ENCODE data around the gene AEBP1. TPM values are rescaled to one million over a fixed set of nuclear protein-coding genes. Genes with fewer than 3 reads are reported as not detected.

AEBP1 gene
- total RNA-seq, 1 experiment from 2014 or later: 49.3 TPM

DNA sequence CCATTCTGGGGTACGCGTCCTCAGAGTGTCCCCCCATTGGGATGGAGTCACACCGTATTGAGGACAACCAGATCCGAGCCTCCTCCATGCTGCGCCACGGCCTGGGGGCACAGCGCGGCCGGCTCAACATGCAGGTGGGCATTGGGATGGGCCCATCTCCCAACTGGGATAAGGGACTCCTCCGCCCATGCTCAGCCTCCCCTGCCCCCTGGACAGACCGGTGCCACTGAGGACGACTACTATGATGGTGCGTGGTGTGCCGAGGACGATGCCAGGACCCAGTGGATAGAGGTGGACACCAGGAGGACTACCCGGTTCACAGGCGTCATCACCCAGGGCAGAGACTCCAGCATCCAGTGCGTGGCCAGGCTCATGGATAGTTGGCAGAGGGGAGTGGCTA lies 5.8 kb downstream of the AEBP1 start:
- H3K4me1 ChIP-seq (ENCODE audit: insufficient read depth, low read length): no peaks in the 10 kb centered on the region; the same call in 1 of the 2 replicates
- H2BK20ac ChIP-seq (ENCODE audit: low read depth, low read length, poor library complexity, severe bottlenecking): no peak overlapping the region
- TF ChIP-seq, protein P1, sequence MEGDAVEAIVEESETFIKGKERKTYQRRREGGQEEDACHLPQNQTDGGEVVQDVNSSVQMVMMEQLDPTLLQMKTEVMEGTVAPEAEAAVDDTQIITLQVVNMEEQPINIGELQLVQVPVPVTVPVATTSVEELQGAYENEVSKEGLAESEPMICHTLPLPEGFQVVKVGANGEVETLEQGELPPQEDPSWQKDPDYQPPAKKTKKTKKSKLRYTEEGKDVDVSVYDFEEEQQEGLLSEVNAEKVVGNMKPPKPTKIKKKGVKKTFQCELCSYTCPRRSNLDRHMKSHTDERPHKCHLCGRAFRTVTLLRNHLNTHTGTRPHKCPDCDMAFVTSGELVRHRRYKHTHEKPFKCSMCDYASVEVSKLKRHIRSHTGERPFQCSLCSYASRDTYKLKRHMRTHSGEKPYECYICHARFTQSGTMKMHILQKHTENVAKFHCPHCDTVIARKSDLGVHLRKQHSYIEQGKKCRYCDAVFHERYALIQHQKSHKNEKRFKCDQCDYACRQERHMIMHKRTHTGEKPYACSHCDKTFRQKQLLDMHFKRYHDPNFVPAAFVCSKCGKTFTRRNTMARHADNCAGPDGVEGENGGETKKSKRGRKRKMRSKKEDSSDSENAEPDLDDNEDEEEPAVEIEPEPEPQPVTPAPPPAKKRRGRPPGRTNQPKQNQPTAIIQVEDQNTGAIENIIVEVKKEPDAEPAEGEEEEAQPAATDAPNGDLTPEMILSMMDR (conservative IDR thresholded peaks at IDR 0.05): no peak
- no peak overlapping the region for H3K18ac ChIP-seq (ENCODE audit: insufficient read length, low read depth, low read length)
- H3K79me2 ChIP-seq (ENCODE audit: insufficient read depth, low read length): no peaks in the 10 kb centered on the region
- no peak overlapping the region for H4K91ac ChIP-seq (ENCODE audit: insufficient read length, low read depth, low read length)
- H2BK15ac ChIP-seq (ENCODE audit: low read depth, low read length): no peak overlapping the region
- no peak overlapping the region for H3K9ac ChIP-seq (ENCODE audit: extremely low read depth, insufficient read length, low read length)
- no peak overlapping the region for H3K4ac ChIP-seq (ENCODE audit: low read depth, low read length)
- H3K9me3 Mint-ChIP-seq: no peaks in the 10 kb centered on the region
- H3K4me1 Mint-ChIP-seq: peaks cover 9 to 13% of the 10 kb centered on the region in 2 experiments
- no peak overlapping the region for H3K14ac ChIP-seq (ENCODE audit: insufficient read depth, low read length)
- no peak overlapping the region for H2AFZ ChIP-seq (ENCODE audit: low read length)
- H2BK12ac ChIP-seq (ENCODE audit: insufficient read length, low read depth, low read length): no peak overlapping the region
- DNase-seq: no peak
- H3K23ac ChIP-seq (ENCODE audit: insufficient read length, low read depth, low read length): no peak overlapping the region
- H3K23me2 ChIP-seq (ENCODE audit: insufficient read length, low read depth, low read length, poor library complexity, severe bottlenecking): peaks cover 2% of the 10 kb centered on the region
- H3K36me3 Mint-ChIP-seq (ENCODE audit: insufficient read depth in 1 of 3, low read depth in 3 of 3): peaks cover 10 to 36% (median 35%) of the 10 kb centered on the region in 3 experiments
- H2BK120ac ChIP-seq (ENCODE audit: low read depth, low read length, poor library complexity, severe bottlenecking): no peak overlapping the region
- no peaks in the 10 kb centered on the region for H3K9me3 ChIP-seq (ENCODE audit: control insufficient read depth, low read depth, low read length)
- no peak overlapping the region for H3K27ac Mint-ChIP-seq
- no peak overlapping the region for H2BK5ac ChIP-seq (ENCODE audit: insufficient read length, low read length)
- WGBS (ENCODE audit: extremely low coverage, insufficient read length, low lambda C conversion rate): no CpG with 5 or more reads among the region's 18 CpGs
- H3K27me3 ChIP-seq (ENCODE audit: insufficient read depth, low read length): no peaks in the 10 kb centered on the region; the same call in 1 of the 2 replicates
- H2AK5ac ChIP-seq (ENCODE audit: insufficient read length, low read length): no peak overlapping the region
- H4K8ac ChIP-seq (replicated peaks; ENCODE audit: insufficient read length, low read depth, low read length): no peak overlapping the region
- H3K56ac ChIP-seq (ENCODE audit: insufficient read length, low read depth, low read length): no peak overlapping the region
- no peaks in the 10 kb centered on the region for H3K79me1 ChIP-seq (ENCODE audit: insufficient read depth, low read depth, low read length, poor library complexity, severe bottlenecking)
- no peak overlapping the region for H3K4me2 ChIP-seq (ENCODE audit: insufficient read depth, insufficient read length, low read length)
- H3T11ph ChIP-seq (ENCODE audit: low read length): no peak overlapping the region
- no peak overlapping the region for H3K4me3 Mint-ChIP-seq
- H4K20me1 ChIP-seq (ENCODE audit: control insufficient read depth, insufficient read depth, insufficient read length): no peaks in the 10 kb centered on the region
- H3K27me3 Mint-ChIP-seq (ENCODE audit: low read depth): peaks cover 13% of the 10 kb centered on the region
- no peak overlapping the region for H3K27ac ChIP-seq (ENCODE audit: insufficient read length, low read depth, low read length)
- H4K5ac ChIP-seq (ENCODE audit: insufficient read length, low read depth, low read length): no peak overlapping the region
